HFF-Myc (cell line): ENCODE results near the gene IQCM.

ENCODE experiments used
- DNase-seq: peaks from one replicate; pipeline ENCODE4 v3.0.0-alpha.2; 2011; ENCODE audit warnings: low read depth; ENCODE audit errors: extremely low read depth
- H3K4me3 ChIP-seq: replicated peaks from 2 replicates; pipeline ENCODE4 v1.5.1; 2011; ENCODE audit warnings: low read depth, mild to moderate bottlenecking, control low read depth, low read length
- TF ChIP-seq, protein P1 (sequence below): IDR thresholded peaks from 2 replicates; pipeline ENCODE4 v1.5.1; 2012; ENCODE audit warnings: mild to moderate bottlenecking, low read depth, low read length, control low read depth; ENCODE audit errors: missing control alignments

The IQCM gene

DNA sequence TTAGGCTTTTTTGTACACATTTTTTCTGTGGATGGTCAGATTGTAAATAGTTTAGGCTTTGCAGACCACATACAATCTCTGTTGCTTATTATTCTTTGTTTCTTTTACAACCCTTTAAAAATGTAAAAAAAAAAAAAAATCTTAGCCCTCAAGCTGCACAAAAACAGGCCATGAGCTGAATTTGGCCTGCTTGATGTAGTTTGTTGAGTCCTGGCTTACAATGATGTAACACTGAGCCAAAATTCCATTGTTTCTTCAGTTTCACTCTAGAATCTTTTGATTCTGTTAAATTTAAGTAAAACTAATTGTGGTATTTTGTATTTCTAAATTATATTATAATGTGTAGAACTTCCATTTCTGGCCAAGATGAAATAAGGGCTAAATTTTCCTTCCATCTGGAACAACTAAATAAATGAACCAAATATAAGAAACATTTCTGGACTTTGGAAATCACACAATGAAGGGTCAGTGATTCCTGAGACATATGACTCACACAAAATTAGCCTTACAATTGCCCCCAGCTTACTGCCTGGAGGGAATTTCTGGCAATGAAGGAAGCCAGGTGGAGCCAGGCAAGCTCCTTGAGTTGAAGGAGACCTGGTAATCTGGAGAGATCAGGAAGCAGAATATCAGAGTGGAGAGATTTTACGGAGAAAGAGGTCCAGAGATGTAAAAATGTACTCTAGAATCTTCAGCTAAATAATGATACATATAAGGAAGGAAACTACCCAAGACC, 29.8 kb downstream of the IQCM start:
- TF ChIP-seq, protein P1, sequence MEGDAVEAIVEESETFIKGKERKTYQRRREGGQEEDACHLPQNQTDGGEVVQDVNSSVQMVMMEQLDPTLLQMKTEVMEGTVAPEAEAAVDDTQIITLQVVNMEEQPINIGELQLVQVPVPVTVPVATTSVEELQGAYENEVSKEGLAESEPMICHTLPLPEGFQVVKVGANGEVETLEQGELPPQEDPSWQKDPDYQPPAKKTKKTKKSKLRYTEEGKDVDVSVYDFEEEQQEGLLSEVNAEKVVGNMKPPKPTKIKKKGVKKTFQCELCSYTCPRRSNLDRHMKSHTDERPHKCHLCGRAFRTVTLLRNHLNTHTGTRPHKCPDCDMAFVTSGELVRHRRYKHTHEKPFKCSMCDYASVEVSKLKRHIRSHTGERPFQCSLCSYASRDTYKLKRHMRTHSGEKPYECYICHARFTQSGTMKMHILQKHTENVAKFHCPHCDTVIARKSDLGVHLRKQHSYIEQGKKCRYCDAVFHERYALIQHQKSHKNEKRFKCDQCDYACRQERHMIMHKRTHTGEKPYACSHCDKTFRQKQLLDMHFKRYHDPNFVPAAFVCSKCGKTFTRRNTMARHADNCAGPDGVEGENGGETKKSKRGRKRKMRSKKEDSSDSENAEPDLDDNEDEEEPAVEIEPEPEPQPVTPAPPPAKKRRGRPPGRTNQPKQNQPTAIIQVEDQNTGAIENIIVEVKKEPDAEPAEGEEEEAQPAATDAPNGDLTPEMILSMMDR: no peak
- no peak overlapping the region for H3K4me3 ChIP-seq
- DNase-seq: no peak

DNA sequence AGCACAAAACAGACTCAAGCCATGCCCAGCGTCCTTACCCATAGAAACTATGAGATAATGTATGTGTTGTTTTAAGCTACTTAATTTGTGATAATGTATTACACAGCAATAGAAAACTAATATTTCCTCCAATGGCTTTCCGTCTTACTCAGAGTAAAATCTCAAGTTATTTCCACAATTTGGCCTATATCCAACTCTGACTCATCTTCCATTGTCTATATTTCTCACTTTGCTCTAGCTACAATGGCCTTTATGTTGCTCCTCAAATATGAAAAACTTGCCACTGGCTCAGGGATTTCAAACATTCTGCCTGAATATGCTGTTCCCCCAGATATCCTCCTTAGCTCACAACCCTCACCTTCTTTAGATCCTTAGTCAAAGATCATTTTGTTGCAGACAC, 31.6 kb downstream of the IQCM start:
- TF ChIP-seq, protein P1: no peak
- no peak for DNase-seq

DNA sequence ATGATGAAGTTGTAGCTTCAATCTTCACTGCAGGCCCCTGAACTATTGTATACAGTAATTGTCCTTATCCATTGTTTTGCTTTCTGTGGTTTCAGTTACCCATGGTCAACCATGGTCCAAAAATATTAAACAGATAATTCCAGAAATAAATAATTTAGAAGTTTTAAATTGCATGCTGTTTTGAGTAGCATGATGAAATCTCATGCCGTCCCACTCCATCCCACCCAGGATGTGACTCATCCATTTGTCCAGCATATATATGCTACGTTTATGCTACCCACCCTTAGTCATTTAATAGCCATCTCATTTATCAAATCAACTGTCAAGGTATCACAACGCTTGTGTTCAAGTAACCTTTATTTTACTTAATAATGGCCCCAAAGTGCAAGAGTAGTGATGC, 34.5 kb downstream of the IQCM start:
- peak; percentile 52 for DNase-seq
- TF ChIP-seq, protein P1: no peak
- H3K4me3 ChIP-seq: no peak overlapping the region

More for the DNA sequence above, 31.6 kb downstream of the IQCM start:
- no peak overlapping the region for H3K4me3 ChIP-seq

DNA sequence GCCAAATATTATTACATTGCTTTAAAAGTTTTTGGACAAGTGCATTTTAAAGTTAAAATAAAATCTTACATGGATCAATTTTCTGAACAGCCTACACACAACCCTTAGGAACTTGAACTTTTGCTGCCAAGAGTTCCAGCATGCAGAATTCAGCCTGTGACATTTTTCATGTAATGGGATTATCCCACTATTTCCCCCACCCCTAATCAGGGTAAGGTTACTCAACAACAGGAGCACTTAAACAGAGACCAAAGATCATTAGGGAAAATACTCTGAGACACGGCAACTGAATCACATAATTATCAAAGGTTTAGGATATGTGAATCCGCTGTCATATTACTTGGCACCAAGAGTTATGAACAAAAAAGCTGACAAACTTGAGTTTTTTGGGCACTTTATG, 47.2 kb downstream of the IQCM start:
- H3K4me3 ChIP-seq: no peak overlapping the region
- DNase-seq: no peak
- TF ChIP-seq, protein P1: no peak

DNA sequence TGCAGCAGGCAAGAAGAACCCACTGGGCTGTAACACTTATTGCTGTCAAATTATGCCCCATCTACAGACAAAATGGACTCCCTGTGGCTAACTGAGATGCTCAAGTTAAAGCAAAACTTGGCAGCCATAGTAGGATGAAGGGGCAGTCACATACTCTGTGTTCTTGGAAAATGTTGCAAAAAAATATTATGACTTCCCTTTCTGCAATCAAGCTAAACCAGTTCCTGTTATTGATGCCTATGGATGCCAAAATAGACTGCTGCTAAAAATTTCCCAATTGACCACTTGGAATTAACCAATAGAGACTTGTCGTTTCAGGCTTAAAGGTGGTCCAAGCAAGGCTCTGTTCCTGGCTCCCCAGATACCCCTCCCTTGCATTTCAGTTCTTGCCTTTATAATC, 49.5 kb downstream of the IQCM start:
- DNase-seq: no peak
- TF ChIP-seq, protein P1: no peak
- no peak overlapping the region for H3K4me3 ChIP-seq

DNA sequence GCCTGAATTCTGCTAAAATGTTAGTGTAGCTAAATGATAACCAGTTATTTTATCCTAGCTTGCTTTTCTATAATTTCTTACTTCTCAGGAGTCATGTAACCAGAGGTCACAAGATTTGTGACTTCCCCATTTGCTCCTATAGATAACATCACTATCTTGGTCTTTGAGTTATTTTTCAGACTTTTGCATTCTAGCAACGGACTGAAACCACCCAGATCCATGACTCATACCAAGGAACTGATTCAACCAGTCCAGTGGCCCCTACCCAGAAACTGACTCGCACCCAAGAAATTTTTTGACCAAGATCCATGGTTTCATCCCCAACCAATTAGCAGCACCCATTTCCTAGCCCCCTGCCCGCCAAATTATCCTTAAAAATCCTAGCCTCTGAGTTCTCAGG, 50.0 kb downstream of the IQCM start:
- no peak overlapping the region for H3K4me3 ChIP-seq
- TF ChIP-seq, protein P1: no peak
- DNase-seq: peak; percentile 40

DNA sequence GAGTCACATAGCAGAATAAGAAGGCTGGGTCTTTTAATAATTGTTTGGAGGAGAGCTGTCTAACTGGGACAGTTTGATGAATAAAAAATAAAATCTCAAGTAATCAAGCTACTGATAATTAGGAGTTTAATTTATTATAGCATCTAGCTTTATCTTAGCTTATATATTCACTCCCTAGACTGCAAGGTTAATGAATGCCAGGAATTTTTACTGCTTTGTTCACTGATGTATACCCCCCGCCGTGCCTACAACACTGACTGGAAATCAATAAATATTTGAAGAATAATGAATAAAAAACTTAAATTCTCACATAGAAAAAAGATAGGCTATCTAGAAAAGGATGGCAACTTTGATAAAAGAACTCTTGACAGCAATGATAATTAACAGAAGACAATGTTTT, 59.7 kb downstream of the IQCM start:
- DNase-seq: no peak
- TF ChIP-seq, protein P1: no peak

More for the DNA sequence above, 59.7 kb downstream of the IQCM start:
- H3K4me3 ChIP-seq: no peak overlapping the region
